ENCODE data around the gene IL17RC. TPM values are rescaled to one million over a fixed set of nuclear protein-coding genes. Genes with fewer than 3 reads are reported as not detected.

The IL17RC gene
- total RNA-seq, 1 experiment from 2014 or later, result 17.6 TPM

DNA sequence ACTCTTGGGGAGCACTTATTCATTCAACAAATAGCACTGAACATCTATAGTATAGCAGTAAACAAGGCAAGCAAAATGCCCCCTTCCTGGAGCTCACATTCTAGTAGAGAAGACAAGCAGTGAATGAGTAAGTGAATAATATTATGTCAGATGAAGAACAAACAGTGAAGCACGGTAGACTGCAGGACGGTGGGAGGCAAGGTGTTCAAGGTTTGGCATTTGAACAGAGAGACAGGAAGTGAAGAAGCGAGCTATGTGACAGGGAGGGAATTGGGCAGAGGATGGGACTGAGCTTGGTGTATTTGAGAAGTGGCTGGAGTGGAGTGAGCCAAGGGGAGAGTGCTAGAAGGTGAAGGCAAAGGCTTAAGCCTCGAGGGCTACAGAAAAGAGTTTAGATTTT lies 18.1 kb downstream of the IL17RC start:
- ATAC-seq, result no peak
- Histone ChIP-seq H3K27me3 (ENCODE audit: insufficient read depth, low read length) (no peaks in the 10 kb centered on the region), H3K36me3 (ENCODE audit: control insufficient read depth in 1 of 2, insufficient read depth in 2 of 2, low read length in 2 of 2) (peaks cover 0 to 4% of the 10 kb centered on the region in 2 experiments; a peak in 1 of 4 replicates), H4K20me1 (ENCODE audit: insufficient read depth) (no peaks in the 10 kb centered on the region), H3K9me3 (ENCODE audit: control insufficient read depth in 1 of 2, insufficient read depth in 1 of 2, low read depth in 1 of 2, low read length in 2 of 2) (no peaks in the 10 kb centered on the region), H3K4me1 (ENCODE audit: control insufficient read depth in 1 of 2, insufficient read depth in 2 of 2, low read length in 2 of 2) (peaks cover 9 to 24% of the 10 kb centered on the region in 2 experiments), H3K9me2 (ENCODE audit: insufficient read depth) (no peaks in the 10 kb centered on the region), H3K27ac (ENCODE audit: low read depth, low read length) (no peak overlapping the region), H3K79me2 (ENCODE audit: insufficient read depth, low read length) (no peaks in the 10 kb centered on the region), H2AFZ (ENCODE audit: low read depth, low read length, poor library complexity, severe bottlenecking) (no peak overlapping the region), H3K4me2 (ENCODE audit: low read length) (peak overlapping the region; percentile 87), H3K9ac (ENCODE audit: low read length) (no peak overlapping the region), H3K4me3 (replicated peaks in 1 of 2; ENCODE audit: low read depth in 1 of 2, low read length in 2 of 2) (no peak overlapping the region)
- intact Hi-C loops (cut with micrococcal nuclease), result loop anchor here (5.0 kb wide), 3 partner anchors 43 to 218 kb away; partner anchors contain the start of genes JAGN1 and RPUSD3
- ChIA-PET CTCF (interaction anchor here (6.2 kb wide), 1 partner anchor 11 kb away, joined by 65 read pairs; no protein-coding TSS in a partner anchor), POLR2A (interaction anchor here (0.8 kb wide), 1 partner anchor 11 kb away, joined by 4 read pairs; no protein-coding TSS in a partner anchor), RAD21 (ENCODE audit: low non-redundant PET in 1 of 2, low total read pairs in 2 of 2, uncharacterized antibody in 2 of 2, unreplicated experiment in 2 of 2) (no interaction called here)
- no TSS peak for BruUV-seq (replicated peaks)
- no peak for DNase-seq (ENCODE audit: low read depth, low spot score)
- TF ChIP-seq CBX3 (IDR thresholded peaks at IDR 0.05; ENCODE audit: low read depth) (no peak), SIN3A (IDR thresholded peaks at IDR 0.05; ENCODE audit: low read depth) (no peak), POLR2AphosphoS5 (IDR thresholded peaks at IDR 0.05; ENCODE audit: low read depth, low read length) (no peak), EZH2phosphoT487 (IDR thresholded peaks at IDR 0.05; ENCODE audit: borderline replicate concordance) (no peak), TCF7L2 (IDR thresholded peaks at IDR 0.05; ENCODE audit: borderline replicate concordance, extremely low read depth, insufficient read depth, insufficient read length) (no peak), RAD21 (IDR thresholded peaks at IDR 0.05; ENCODE audit: low read depth) (no peak)
- TF ChIP-seq, protein P1, sequence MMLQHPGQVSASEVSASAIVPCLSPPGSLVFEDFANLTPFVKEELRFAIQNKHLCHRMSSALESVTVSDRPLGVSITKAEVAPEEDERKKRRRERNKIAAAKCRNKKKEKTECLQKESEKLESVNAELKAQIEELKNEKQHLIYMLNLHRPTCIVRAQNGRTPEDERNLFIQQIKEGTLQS (IDR thresholded peaks at IDR 0.05), result no peak

DNA sequence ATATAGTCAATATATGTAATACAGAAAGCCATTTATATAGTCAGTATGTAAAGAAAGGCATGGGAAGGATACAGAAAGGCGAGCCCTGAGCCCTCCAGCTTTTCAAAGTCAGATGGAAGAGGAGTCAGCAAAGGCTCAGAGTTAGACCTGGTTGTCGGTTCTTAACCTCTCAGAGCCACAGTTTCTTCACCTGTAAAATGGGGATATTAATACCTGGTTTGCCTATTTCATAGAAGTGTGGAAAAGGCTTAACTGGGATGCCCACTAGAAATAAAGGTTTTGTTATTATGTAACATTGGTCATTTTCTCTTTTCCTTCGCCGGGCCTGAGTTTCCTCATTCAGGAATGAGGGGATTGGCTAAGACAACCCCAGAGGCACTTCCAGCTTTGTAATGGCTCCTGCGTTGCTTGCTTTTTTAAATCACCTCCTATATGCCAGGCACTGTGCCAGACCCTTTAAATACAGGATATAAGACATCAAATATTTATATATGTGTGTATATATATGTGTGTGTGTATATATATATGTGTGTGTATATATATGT lies 19.1 kb downstream of the IL17RC start:
- Histone ChIP-seq H3K9ac (ENCODE audit: low read length) (no peak overlapping the region), H3K4me1 (ENCODE audit: control insufficient read depth in 1 of 2, insufficient read depth in 2 of 2, low read length in 2 of 2) (peaks cover 9 to 24% of the 10 kb centered on the region in 2 experiments), H3K9me3 (ENCODE audit: control insufficient read depth in 1 of 2, insufficient read depth in 1 of 2, low read depth in 1 of 2, low read length in 2 of 2) (no peaks in the 10 kb centered on the region), H3K27me3 (ENCODE audit: insufficient read depth, low read length) (no peaks in the 10 kb centered on the region), H4K20me1 (ENCODE audit: insufficient read depth) (no peaks in the 10 kb centered on the region), H3K79me2 (ENCODE audit: insufficient read depth, low read length) (no peaks in the 10 kb centered on the region), H3K9me2 (ENCODE audit: insufficient read depth) (no peaks in the 10 kb centered on the region), H3K36me3 (ENCODE audit: control insufficient read depth in 1 of 2, insufficient read depth in 2 of 2, low read length in 2 of 2) (no peaks in the 10 kb centered on the region), H3K27ac (ENCODE audit: low read depth, low read length) (no peak overlapping the region), H2AFZ (ENCODE audit: low read depth, low read length, poor library complexity, severe bottlenecking) (no peak overlapping the region), H3K4me3 (replicated peaks in 1 of 2; ENCODE audit: low read depth in 1 of 2, low read length in 2 of 2) (no peak overlapping the region), H3K4me2 (ENCODE audit: low read length) (no peak overlapping the region)
- POLR2A ChIA-PET, result no interaction called here
- intact Hi-C loops (cut with micrococcal nuclease), result no loop called here
- ATAC-seq (no peak), DNase-seq (ENCODE audit: low read depth, low spot score) (no peak)
- BruUV-seq (replicated peaks), result no TSS peak
- CTCF ChIA-PET, result interaction anchor here (6.2 kb wide), 1 partner anchor 10 kb away, joined by 65 read pairs; no protein-coding TSS in a partner anchor
- RAD21 ChIA-PET (ENCODE audit: low non-redundant PET in 1 of 2, low total read pairs in 2 of 2, uncharacterized antibody in 2 of 2, unreplicated experiment in 2 of 2), result no interaction called here
- TF ChIP-seq YY1 (IDR thresholded peaks at IDR 0.05; ENCODE audit: extremely low read depth, insufficient replicate concordance, low read depth, low read length) (no peak), SP1 (IDR thresholded peaks at IDR 0.05; ENCODE audit: low read depth) (no peak), ZNF274 (IDR thresholded peaks at IDR 0.05; ENCODE audit: low read depth, low read length) (no peak), RAD21 (IDR thresholded peaks at IDR 0.05; ENCODE audit: low read depth) (no peak), POLR2AphosphoS5 (IDR thresholded peaks at IDR 0.05; ENCODE audit: low read depth, low read length) (no peak), FOSL1 (IDR thresholded peaks at IDR 0.05; ENCODE audit: low read depth) (no peak), REST (IDR thresholded peaks at IDR 0.05; ENCODE audit: low read depth) (no peak)
- TF ChIP-seq, protein P2, sequence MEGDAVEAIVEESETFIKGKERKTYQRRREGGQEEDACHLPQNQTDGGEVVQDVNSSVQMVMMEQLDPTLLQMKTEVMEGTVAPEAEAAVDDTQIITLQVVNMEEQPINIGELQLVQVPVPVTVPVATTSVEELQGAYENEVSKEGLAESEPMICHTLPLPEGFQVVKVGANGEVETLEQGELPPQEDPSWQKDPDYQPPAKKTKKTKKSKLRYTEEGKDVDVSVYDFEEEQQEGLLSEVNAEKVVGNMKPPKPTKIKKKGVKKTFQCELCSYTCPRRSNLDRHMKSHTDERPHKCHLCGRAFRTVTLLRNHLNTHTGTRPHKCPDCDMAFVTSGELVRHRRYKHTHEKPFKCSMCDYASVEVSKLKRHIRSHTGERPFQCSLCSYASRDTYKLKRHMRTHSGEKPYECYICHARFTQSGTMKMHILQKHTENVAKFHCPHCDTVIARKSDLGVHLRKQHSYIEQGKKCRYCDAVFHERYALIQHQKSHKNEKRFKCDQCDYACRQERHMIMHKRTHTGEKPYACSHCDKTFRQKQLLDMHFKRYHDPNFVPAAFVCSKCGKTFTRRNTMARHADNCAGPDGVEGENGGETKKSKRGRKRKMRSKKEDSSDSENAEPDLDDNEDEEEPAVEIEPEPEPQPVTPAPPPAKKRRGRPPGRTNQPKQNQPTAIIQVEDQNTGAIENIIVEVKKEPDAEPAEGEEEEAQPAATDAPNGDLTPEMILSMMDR (IDR thresholded peaks at IDR 0.05 in 2 of 3, conservative IDR thresholded peaks at IDR 0.05 in 1 of 3; ENCODE audit: borderline replicate concordance in 1 of 3, insufficient read depth in 1 of 3, low read depth in 2 of 3, low read length in 2 of 3), result no peak
- TF ChIP-seq, protein P1 (IDR thresholded peaks at IDR 0.05), result no peak
